ENCODE measurements around the gene LRRC4C.
"Not testable (repeated sequence)": the region's sequence is repeated elsewhere in the genome, so short reads cannot be mapped to it uniquely, and the experiment has no call there.

Gene LRRC4C

GRCh38 chr11:40203606-40204005 lies 1255.8 kb downstream of the LRRC4C start:
- no peak for DNase-seq

GRCh38 chr11:40202589-40203270 lies 1256.7 kb downstream of the LRRC4C start:
- no peak for DNase-seq

- DNase-seq: not testable (repeated sequence)
These were observed 1266.9 kb downstream of the LRRC4C start for GRCh38 chr11:40192590-40192989.

GRCh38 chr11:40190294-40190693 lies 1269.2 kb downstream of the LRRC4C start:
- no peak for DNase-seq

- no peak for DNase-seq
These were observed 1270.6 kb downstream of the LRRC4C start for GRCh38 chr11:40188848-40189247.

- no peak for DNase-seq
These were observed 1272.2 kb downstream of the LRRC4C start for GRCh38 chr11:40187295-40187694.

GRCh38 chr11:40186437-40187263 lies 1272.8 kb downstream of the LRRC4C start:
- DNase-seq: no peak

- DNase-seq: no peak
These were observed 1273.7 kb downstream of the LRRC4C start for GRCh38 chr11:40185793-40186192.

- DNase-seq: no peak
These were observed 1276.1 kb downstream of the LRRC4C start for GRCh38 chr11:40183073-40184064.

GRCh38 chr11:40179541-40179940 lies 1279.9 kb downstream of the LRRC4C start:
- no peak for DNase-seq

- no peak for DNase-seq
These were observed 1281.0 kb downstream of the LRRC4C start for GRCh38 chr11:40178470-40178869.

GRCh38 chr11:40175980-40176379 lies 1283.5 kb downstream of the LRRC4C start:
- DNase-seq: no peak

- DNase-seq: no peak
These were observed 1289.4 kb downstream of the LRRC4C start for GRCh38 chr11:40170078-40170477.

GRCh38 chr11:40168414-40168813 lies 1291.0 kb downstream of the LRRC4C start:
- DNase-seq: no peak

GRCh38 chr11:40167805-40168204 lies 1291.6 kb downstream of the LRRC4C start:
- DNase-seq: not testable (repeated sequence)

- DNase-seq: no peak
These were observed 1292.6 kb downstream of the LRRC4C start for GRCh38 chr11:40166892-40167291.

GRCh38 chr11:40162901-40163883 lies 1296.3 kb downstream of the LRRC4C start:
- DNase-seq: no peak

GRCh38 chr11:40161854-40162410 lies 1297.5 kb downstream of the LRRC4C start:
- no peak for DNase-seq

GRCh38 chr11:40160418-40160817 lies 1299.0 kb downstream of the LRRC4C start:
- DNase-seq: no peak

- DNase-seq: no peak
These were observed 1309.7 kb downstream of the LRRC4C start for GRCh38 chr11:40149721-40150120.

GRCh38 chr11:40140560-40140959 lies 1318.9 kb downstream of the LRRC4C start:
- DNase-seq: no peak
